Adipocyte (in vitro differentiated cells): ENCODE measurements around the gene INPP5F.

Experiments used
- DNase-seq: peaks from one replicate; pipeline ENCODE4 v3.0.0-alpha.2; 2015; ENCODE audit warnings: low read depth
- H3K27me3 ChIP-seq: replicated peaks from 2 replicates; pipeline ENCODE4 v1.7.0; 2013; ENCODE audit warnings: mild to moderate bottlenecking, low read length, moderate library complexity; ENCODE audit not compliant: control insufficient read depth, insufficient read depth
- H3K36me3 ChIP-seq: 2 replicates; pipeline ENCODE4 v1.7.0; 2013; ENCODE audit warnings: low read length, mild to moderate bottlenecking, moderate library complexity; ENCODE audit not compliant: control insufficient read depth, insufficient read depth, severe bottlenecking
- H3K4me1 ChIP-seq: 2 replicates; pipeline ENCODE4 v1.7.0; 2013; ENCODE audit warnings: mild to moderate bottlenecking, low read length, moderate library complexity; ENCODE audit not compliant: control insufficient read depth, insufficient read depth
- H3K4me3 ChIP-seq: 2 replicates; pipeline ENCODE4 v1.7.0; 2013; ENCODE audit warnings: mild to moderate bottlenecking, low read length, moderate library complexity
- H3K9ac ChIP-seq: 2 replicates; pipeline ENCODE4 v1.7.0; 2013; ENCODE audit warnings: mild to moderate bottlenecking, low read length, moderate library complexity
- H3K9me3 ChIP-seq: 2 replicates; pipeline ENCODE4 v1.7.0; 2013; ENCODE audit warnings: mild to moderate bottlenecking, low read length, moderate library complexity; ENCODE audit not compliant: control insufficient read depth

INPP5F gene

DNA sequence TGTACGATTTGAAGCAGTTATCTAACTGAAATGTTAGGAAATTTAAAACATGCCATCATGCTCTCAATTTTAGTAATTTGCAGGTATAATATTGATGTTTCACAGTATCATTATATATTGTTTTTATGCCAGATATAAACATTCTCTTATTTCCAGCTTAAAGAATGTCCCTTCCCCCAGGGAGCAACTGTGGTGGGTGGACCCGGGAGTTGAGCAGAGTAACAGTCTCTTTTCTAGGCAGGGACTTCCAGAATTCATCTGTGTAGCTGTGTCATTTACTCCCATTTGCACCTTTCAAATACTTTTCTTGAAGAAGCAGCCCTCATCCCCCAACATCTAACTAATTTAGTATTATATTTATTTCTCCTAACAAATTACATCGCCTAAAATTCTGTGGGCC is 9.6 kb downstream of the INPP5F start:
- Histone ChIP-seq H3K36me3 (no peaks in the 10 kb centered on the region), H3K9ac (no peak overlapping the region), H3K9me3 (no peaks in the 10 kb centered on the region), H3K27me3 (no peaks in the 10 kb centered on the region), H3K4me1 (peaks cover 29% of the 10 kb centered on the region), H3K4me3 (no peak overlapping the region)
- no peak for DNase-seq

DNA sequence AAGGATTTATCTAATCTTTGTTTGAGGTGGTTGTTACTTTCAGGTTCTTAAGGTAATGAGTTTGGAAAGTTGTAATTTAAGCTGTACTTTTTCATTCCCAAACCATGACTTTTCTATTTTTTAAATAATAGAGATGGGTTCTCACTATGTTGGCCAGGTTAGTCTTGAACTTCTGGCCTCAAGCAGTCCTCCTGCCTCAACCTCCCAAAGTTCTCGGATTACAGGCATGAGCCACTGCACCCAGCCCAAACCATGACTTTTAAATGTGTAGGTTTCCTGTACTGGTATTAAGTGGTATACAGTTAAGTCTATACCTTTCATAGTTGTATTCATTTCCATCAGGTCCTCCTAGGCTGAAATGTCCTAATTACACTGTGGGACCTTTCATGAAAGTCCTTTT is 10.4 kb downstream of the INPP5F start:
- Histone ChIP-seq H3K27me3 (no peaks in the 10 kb centered on the region), H3K4me3 (no peak overlapping the region), H3K9me3 (no peaks in the 10 kb centered on the region), H3K36me3 (no peaks in the 10 kb centered on the region), H3K9ac (no peak overlapping the region), H3K4me1 (peaks cover 29% of the 10 kb centered on the region)
- no peak for DNase-seq

DNA sequence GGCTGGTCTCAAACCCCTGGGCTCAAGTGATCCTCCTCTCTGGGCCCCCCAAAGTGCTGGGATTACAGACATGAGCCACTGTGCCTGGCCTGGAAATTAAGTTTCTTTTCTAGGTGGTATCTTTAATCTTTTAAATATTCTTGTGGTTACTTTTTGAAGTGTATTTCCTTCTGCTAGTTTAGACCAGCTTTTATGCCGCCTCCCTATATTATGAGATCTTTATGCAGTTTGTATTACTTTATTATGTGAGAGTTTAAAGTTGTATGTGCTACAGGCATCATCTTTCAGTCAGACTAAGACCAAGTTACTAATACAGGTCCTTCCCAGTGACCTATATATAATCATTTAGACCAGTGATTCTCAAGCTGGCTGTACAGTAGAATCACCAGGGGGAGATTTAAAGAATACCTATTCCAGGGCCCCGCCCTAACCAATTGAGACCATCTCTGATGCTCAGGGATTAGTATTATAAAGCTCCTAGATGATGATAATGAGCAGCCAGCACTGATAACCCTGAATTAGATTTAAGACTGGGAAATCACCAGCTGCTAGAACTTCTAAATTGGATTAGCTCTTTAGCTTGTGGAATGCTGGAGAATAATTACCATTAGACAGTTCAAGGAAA is 11.3 kb downstream of the INPP5F start:
- Histone ChIP-seq H3K9ac (peak overlapping the region; percentile 55), H3K4me1 (peaks cover 29% of the 10 kb centered on the region), H3K27me3 (no peaks in the 10 kb centered on the region), H3K36me3 (no peaks in the 10 kb centered on the region), H3K9me3 (no peaks in the 10 kb centered on the region), H3K4me3 (no peak overlapping the region)
- DNase-seq = no peak

DNA sequence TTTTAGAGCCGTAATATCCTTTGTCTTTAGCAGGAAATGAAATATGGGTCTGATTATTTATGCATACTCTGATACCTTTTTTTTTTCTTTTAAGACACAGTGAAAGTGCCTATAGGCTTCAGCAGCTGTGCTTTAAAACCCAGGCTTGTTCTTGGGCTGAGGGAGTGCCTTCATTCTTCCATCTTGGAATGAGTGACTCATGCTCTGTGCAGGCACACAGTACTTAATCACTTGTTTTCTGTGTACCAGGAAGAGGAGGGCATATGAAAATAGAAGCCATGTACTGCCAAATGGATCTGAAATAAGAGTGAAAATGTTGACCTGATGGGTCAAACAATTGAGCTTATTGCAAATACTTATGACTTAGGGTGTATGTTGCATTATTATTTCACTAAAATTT is 12.0 kb downstream of the INPP5F start:
- DNase-seq = peak; percentile 88
- Histone ChIP-seq H3K36me3 (no peaks in the 10 kb centered on the region), H3K4me3 (peak overlapping the region; percentile 40), H3K4me1 (peaks cover 33% of the 10 kb centered on the region), H3K9me3 (no peaks in the 10 kb centered on the region), H3K27me3 (no peaks in the 10 kb centered on the region), H3K9ac (peak overlapping the region; percentile 55)

DNA sequence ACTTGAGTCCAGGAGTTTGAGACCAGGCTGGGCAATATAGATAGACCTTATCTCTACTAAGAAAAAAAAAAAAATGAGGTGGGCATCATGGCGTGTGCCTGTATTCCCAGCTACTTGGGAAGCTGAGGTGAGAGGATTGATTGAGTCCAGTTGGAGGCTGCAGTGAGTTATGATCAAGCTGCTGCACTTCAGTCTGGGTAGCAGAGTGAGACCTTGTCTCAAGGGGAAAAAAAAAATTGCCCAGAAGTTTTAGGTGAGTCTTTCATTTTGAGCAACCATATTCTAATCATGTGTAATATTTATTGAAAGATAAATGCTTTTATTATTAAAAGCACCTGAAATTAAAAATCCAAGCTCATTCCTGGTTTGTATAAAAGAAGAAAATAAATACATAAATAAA is 13.1 kb downstream of the INPP5F start:
- Histone ChIP-seq H3K27me3 (no peaks in the 10 kb centered on the region), H3K36me3 (no peaks in the 10 kb centered on the region), H3K9ac (no peak overlapping the region), H3K4me3 (no peak overlapping the region), H3K9me3 (no peaks in the 10 kb centered on the region), H3K4me1 (peaks cover 44% of the 10 kb centered on the region)
- no peak for DNase-seq

DNA sequence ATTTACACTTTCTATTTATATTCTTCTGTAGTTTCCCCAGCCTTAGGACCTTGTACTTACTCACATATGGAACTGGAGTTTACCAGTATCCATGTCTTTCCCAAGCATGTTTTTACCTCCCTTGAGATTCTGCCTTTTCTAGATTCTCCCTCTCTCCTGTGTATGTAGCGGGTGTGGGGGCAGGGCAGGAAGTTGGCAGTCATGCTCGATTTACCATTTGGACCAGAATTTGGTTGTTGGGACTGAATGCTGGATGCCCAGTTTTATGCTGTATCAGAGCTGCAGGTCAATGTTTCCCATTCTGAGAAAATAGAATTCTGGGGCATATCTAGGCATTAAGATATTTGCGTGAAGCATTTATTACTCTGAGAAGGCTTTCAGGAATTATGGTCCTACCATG is 14.2 kb downstream of the INPP5F start:
- DNase-seq = no peak
- Histone ChIP-seq H3K9me3 (no peaks in the 10 kb centered on the region), H3K4me1 (peaks cover 40% of the 10 kb centered on the region), H3K27me3 (no peaks in the 10 kb centered on the region), H3K9ac (no peak overlapping the region), H3K4me3 (no peak overlapping the region), H3K36me3 (no peaks in the 10 kb centered on the region)

DNA sequence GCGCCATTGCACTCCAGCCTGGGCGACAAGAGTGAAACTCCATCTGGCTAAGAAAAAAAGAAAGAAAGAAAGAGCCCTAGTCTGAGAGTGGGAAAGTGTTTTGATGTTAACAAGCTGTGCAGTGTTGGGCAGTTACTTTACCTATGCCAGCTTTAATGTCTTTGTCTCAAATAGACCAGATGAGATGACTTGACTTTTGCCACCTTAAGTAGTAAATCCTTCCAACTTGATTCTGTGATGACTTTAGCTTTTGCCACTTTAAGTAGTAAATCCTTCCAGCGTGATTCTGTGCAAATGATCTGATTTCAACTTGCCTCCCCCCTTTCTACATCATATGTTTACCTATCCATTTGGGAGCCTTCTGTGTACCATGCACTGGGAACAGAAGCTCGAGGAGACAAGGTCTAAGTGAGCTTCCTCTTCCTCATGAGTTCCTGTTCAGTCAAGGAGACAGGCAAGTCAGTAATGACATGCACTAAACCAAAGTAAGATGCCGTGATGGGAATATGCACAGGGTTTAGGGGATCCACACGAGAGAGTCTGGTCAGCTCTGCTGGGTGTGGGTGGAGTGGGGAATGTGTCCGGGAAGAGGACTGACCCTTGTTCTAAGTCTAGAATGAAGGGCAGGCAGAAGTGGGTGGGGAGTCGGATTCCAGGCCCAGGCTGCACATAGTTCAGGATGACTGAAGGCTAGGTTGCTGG is 17.2 kb downstream of the INPP5F start:
- Histone ChIP-seq H3K4me3 (peak overlapping the region; percentile 55), H3K4me1 (peaks cover 26% of the 10 kb centered on the region), H3K36me3 (no peaks in the 10 kb centered on the region), H3K9ac (peak overlapping the region; percentile 47), H3K27me3 (no peaks in the 10 kb centered on the region), H3K9me3 (no peaks in the 10 kb centered on the region)
- peak; percentile 51 for DNase-seq

DNA sequence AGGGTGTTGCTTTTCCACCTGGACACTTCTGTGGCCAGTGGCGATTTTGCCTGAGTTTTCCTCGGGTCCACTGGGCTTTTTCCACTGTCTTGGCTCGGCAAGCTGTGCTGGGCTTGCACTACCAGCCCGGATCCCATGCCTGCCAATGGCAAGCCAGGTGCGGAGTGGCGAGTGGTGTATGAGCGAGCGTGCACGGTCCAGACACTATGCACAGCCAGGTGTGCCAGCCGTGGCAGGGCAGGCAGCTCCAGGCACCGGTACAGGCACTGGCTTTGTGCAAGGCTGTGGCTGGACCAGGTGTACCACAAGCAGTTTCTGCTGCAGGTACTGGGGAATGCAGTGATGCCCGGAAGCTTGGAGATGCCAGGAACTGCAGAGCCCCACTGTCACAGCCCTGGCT is 22.1 kb downstream of the INPP5F start:
- Histone ChIP-seq H3K9ac (no peak overlapping the region), H3K4me1 (peaks cover 12% of the 10 kb centered on the region), H3K27me3 (no peaks in the 10 kb centered on the region), H3K4me3 (no peak overlapping the region), H3K9me3 (no peaks in the 10 kb centered on the region), H3K36me3 (no peaks in the 10 kb centered on the region)
- DNase-seq = no peak

DNA sequence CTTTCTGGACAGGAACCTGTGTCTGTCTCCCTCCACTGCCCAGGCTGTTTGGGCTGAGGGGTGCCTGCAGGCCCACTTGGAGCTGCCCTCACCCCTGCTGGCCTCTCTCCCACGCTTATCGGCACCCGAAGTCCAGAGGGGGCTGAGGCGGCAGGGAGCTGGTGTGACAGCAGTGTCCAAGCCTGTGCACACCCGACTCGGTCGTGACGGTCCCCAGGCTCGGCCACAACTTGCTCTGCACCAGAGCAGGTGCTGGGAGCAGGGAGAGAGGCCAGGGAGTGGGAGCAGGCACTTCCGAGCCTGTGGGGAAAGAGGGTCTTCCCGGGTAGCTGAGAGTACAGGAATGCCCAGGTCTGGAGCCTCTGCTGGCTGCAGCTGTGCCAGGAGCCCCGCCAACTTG is 23.0 kb downstream of the INPP5F start:
- Histone ChIP-seq H3K4me3 (no peak overlapping the region), H3K36me3 (no peaks in the 10 kb centered on the region), H3K27me3 (no peaks in the 10 kb centered on the region), H3K9ac (no peak overlapping the region), H3K4me1 (peaks cover 4% of the 10 kb centered on the region), H3K9me3 (no peaks in the 10 kb centered on the region)
- no peak for DNase-seq

DNA sequence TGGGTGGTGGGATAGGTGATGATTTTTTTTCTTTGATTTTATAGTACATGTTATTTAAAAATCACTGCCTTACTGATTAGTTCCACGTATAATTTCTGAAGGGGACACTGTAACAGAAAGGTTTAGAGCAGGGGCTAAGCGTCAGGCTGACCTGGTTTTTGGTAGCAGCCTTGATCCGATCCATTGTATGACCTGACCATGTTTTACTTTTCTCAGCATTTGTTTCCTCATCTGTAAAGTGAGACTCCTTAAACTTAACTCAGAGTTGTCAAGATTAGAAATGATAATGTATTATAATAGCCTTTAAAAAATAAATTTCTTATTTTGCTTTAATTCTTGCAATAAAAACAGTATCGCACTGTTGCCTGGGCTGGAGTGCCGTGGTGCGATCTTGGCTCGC is 23.6 kb downstream of the INPP5F start:
- H3K9ac ChIP-seq = no peak overlapping the region
- H3K4me1 ChIP-seq = no peaks in the 10 kb centered on the region
- H3K4me3 ChIP-seq = no peak overlapping the region
- no peaks in the 10 kb centered on the region for H3K27me3 ChIP-seq
- no peaks in the 10 kb centered on the region for H3K9me3 ChIP-seq
- no peaks in the 10 kb centered on the region for H3K36me3 ChIP-seq
- DNase-seq = no peak

DNA sequence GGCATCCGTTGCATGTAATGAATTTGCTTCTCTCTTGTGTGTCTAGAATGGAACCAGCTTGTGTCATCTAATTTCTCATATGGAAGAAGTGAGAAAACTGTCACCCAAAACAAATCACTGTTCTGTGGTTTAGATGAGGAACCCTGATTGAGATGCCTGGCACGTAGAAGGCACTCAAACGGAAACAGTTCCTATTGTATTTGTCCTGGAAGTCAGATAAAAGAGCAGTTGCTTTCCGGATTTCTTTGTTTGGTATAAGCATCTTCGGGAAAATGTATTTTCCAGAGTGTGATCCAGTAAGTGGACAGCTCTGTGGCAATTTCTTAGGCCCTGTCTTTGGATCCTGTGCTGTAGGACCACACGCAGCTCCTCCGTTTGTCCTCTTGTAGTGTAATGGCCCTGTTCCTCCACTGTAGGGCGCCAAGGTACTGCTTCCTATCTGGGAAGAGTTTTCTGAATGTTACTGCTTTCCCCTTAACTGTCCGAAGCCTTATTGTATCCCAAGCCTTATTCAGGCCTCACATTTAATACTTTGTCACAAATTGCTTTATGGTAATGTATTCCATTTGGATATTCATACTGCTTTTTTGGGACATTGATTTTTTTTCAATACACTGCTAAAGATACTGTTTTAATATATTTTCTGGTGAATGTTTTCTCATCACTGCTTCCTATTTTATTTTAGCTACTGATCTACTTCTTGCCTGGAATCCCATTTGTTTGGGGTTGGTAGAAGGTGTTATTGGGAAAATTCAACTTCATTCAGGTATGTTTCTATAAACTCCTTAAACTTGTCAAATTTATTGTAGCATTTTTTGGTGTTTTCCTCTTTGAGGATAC is 24.8 kb downstream of the INPP5F start:
- Histone ChIP-seq H3K27me3 (no peaks in the 10 kb centered on the region), H3K36me3 (no peaks in the 10 kb centered on the region), H3K9ac (peak overlapping the region; percentile 55), H3K4me3 (no peak overlapping the region), H3K4me1 (peaks cover 9% of the 10 kb centered on the region), H3K9me3 (no peaks in the 10 kb centered on the region)
- DNase-seq = peak; percentile 93
